ENCODE results near the gene ERI3. TPM values are rescaled to one million over a fixed set of nuclear protein-coding genes. Genes with fewer than 3 reads are reported as not detected.

The ERI3 gene
- polyA plus RNA-seq, 1 donor from 2014 or later = 92.5 TPM

DNA sequence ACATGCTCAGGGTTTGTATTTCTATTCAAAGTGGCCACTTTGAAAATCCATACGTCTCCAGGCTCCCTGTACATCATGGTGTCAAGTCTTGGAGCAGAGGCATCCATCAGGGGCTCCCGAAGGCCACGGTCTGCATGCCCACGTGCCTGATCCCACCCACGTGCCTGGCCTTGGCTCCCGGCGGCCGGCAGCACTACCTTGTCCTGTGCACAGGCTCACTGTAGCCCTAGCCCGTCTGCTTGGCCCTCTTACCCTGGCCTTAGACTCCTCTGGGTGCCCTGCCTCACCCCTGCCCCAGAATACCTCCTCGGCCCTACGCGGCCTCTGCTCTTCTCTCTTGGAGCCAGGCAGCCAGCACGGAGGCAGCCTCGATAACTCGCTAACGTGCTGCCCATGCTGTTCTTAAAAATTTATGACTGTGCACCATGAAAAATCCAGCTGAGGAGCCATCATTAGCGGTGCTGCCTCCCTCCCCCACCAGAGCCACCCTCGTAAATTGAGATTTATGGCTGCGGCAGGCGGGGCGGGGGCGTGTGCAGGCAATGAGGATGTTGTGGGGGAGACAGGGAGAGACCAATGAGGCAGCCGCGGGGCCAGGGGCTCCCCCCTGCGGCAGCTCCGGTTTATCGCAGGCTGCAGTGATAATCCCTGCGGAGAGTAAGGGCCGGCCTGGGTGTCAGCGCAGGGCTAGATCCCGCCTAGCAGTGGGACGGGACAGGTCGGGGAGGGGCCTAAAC lies 117.2 kb downstream of the ERI3 start:
- Histone ChIP-seq H3K9ac (ENCODE audit: low read length) (no peak overlapping the region), H3K9me3 (ENCODE audit: low read length) (no peaks in the 10 kb centered on the region), H3K4me2 (ENCODE audit: low read length) (no peak overlapping the region), H3K79me2 (replicated peaks; ENCODE audit: insufficient read depth, low read length) (no peaks in the 10 kb centered on the region), H3K9me2 (ENCODE audit: insufficient read depth, low read length) (no peaks in the 10 kb centered on the region), H3K27me3 (ENCODE audit: insufficient read depth, low read depth, low read length) (no peaks in the 10 kb centered on the region), H2AFZ (ENCODE audit: low read depth, low read length) (no peak overlapping the region), H3K4me3 (ENCODE audit: low read length) (no peak overlapping the region), H3K27ac (ENCODE audit: low read length) (no peak overlapping the region), H3F3A (ENCODE audit: insufficient read depth, low read length, poor library complexity, severe bottlenecking) (peaks cover 3% of the 10 kb centered on the region), H4K20me1 (ENCODE audit: insufficient read depth) (no peaks in the 10 kb centered on the region), H3K36me3 (ENCODE audit: insufficient read depth, low read length) (no peaks in the 10 kb centered on the region)
- TF ChIP-seq EP300 (conservative IDR thresholded peaks at IDR 0.05; ENCODE audit: poor library complexity, severe bottlenecking) = no peak
- peak; percentile 40 for TF ChIP-seq CTCF (IDR thresholded peaks at IDR 0.05; ENCODE audit: poor library complexity, severe bottlenecking)
- no peak for TF ChIP-seq POLR2AphosphoS5 (IDR thresholded peaks at IDR 0.05)
- TF ChIP-seq, protein P1, sequence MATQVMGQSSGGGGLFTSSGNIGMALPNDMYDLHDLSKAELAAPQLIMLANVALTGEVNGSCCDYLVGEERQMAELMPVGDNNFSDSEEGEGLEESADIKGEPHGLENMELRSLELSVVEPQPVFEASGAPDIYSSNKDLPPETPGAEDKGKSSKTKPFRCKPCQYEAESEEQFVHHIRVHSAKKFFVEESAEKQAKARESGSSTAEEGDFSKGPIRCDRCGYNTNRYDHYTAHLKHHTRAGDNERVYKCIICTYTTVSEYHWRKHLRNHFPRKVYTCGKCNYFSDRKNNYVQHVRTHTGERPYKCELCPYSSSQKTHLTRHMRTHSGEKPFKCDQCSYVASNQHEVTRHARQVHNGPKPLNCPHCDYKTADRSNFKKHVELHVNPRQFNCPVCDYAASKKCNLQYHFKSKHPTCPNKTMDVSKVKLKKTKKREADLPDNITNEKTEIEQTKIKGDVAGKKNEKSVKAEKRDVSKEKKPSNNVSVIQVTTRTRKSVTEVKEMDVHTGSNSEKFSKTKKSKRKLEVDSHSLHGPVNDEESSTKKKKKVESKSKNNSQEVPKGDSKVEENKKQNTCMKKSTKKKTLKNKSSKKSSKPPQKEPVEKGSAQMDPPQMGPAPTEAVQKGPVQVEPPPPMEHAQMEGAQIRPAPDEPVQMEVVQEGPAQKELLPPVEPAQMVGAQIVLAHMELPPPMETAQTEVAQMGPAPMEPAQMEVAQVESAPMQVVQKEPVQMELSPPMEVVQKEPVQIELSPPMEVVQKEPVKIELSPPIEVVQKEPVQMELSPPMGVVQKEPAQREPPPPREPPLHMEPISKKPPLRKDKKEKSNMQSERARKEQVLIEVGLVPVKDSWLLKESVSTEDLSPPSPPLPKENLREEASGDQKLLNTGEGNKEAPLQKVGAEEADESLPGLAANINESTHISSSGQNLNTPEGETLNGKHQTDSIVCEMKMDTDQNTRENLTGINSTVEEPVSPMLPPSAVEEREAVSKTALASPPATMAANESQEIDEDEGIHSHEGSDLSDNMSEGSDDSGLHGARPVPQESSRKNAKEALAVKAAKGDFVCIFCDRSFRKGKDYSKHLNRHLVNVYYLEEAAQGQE (IDR thresholded peaks at IDR 0.05; ENCODE audit: borderline replicate concordance) = no peak
- no peak for TF ChIP-seq SMC3 (conservative IDR thresholded peaks at IDR 0.05; ENCODE audit: poor library complexity)

DNA sequence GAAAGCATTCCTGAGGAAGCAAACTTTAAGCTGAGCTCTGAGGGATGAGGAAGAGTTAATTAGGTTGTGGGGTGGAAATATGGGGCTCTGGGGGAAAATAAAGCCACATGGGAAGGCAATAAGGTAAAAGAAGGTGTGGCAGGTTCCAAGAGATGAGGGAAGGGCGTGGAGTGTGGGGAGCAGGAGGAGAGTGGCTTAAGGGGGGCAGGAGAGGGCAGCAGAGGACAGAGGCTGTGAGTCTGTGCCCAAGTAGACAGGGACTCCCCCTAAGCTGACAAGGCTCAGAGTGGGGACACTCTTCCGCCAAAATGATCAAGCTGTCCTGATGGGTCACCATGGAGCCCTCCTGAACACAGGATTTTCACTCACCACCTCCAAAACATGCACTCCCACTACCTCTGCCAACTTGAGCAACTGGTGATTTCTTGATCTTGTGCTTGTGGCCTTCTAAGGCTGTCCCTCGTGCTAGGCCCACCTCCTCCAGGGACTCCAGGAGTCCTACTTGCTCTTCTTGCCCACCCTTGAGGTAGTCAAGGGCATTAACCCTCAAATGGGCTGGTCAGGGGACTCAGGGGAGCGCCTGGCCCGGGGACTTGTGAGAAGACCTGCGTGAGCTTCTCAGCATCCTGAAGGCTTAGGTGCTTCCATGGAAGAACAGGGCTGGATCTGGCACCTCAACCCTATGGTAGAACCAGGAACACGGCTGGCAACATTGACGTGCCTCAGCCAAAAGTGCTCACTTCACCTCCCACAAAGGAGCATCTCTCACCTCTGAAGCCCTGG lies 118.4 kb downstream of the ERI3 start:
- peaks cover 5% of the 10 kb centered on the region for H3K36me3 ChIP-seq (ENCODE audit: insufficient read depth, low read length)
- no peak overlapping the region for H3K4me3 ChIP-seq (ENCODE audit: low read length)
- no peak overlapping the region for H2AFZ ChIP-seq (ENCODE audit: low read depth, low read length)
- H3K27me3 ChIP-seq (ENCODE audit: insufficient read depth, low read depth, low read length) = no peaks in the 10 kb centered on the region
- TF ChIP-seq SMC3 (conservative IDR thresholded peaks at IDR 0.05; ENCODE audit: poor library complexity) (no peak), MXI1 (conservative IDR thresholded peaks at IDR 0.05; ENCODE audit: poor library complexity, severe bottlenecking) (no peak), EZH2 (IDR thresholded peaks at IDR 0.05; ENCODE audit: borderline replicate concordance, insufficient read depth, low read length, poor library complexity, severe bottlenecking) (no peak), RAD21 (conservative IDR thresholded peaks at IDR 0.05) (no peak), CTCF (IDR thresholded peaks at IDR 0.05; ENCODE audit: poor library complexity, severe bottlenecking) (no peak), TAF1 (IDR thresholded peaks at IDR 0.05; ENCODE audit: low read depth) (no peak), EP300 (conservative IDR thresholded peaks at IDR 0.05; ENCODE audit: poor library complexity, severe bottlenecking) (no peak)
- TF ChIP-seq, protein P1 (IDR thresholded peaks at IDR 0.05; ENCODE audit: borderline replicate concordance) = no peak
- no peaks in the 10 kb centered on the region for H3K79me2 ChIP-seq (replicated peaks; ENCODE audit: insufficient read depth, low read length)
- no peak overlapping the region for H3K27ac ChIP-seq (ENCODE audit: low read length)
- H3F3A ChIP-seq (ENCODE audit: insufficient read depth, low read length, poor library complexity, severe bottlenecking) = no peaks in the 10 kb centered on the region
- no peak overlapping the region for H3K9ac ChIP-seq (ENCODE audit: low read length)
- H3K9me3 ChIP-seq (ENCODE audit: low read length) = no peaks in the 10 kb centered on the region
- no peaks in the 10 kb centered on the region for H3K9me2 ChIP-seq (ENCODE audit: insufficient read depth, low read length)
- H3K4me2 ChIP-seq (ENCODE audit: low read length) = no peak overlapping the region
- H4K20me1 ChIP-seq (ENCODE audit: insufficient read depth) = no peaks in the 10 kb centered on the region
